A549 (cell line): ENCODE results near the gene FOXB1.

Source experiments
- BHLHE40 ChIP-seq: IDR thresholded peaks from 2 replicates; pipeline ENCODE4 v1.6.1; 2012; ENCODE audit warnings: low read depth, low read length, inconsistent platforms
- CTCF ChIP-seq: fragments of >200 bp; sonication (Bioruptor Twin); formaldehyde crosslinking; IDR thresholded peaks from 3 replicates; pipeline ENCODE4 v1.5.1; 2016
- EHMT2 ChIP-seq: fragments of 200-600 bp; sonication (generic); IDR thresholded peaks from 2 replicates; pipeline ENCODE4 v1.6.1; 2016; ENCODE audit warnings: antibody characterized with exemption, low read depth, mild to moderate bottlenecking, moderate library complexity
- EP300 ChIP-seq, 2 experiments: fragments of >200 bp; sonication (Bioruptor Twin); formaldehyde crosslinking; IDR thresholded peaks; 2 replicates in 1 of 2; 3 replicates in 1 of 2; pipeline ENCODE4 v1.6.1; 2016 to 2017
- HES2 ChIP-seq: fragments of >200 bp; sonication (Bioruptor Twin); formaldehyde crosslinking; IDR thresholded peaks from 2 replicates; pipeline ENCODE4 v1.6.1; 2016
- HEYL ChIP-seq: fragments of 250-450 bp; sonication (Bioruptor Pico); IDR thresholded peaks from 2 replicates; pipeline ENCODE4 v1.8.0; 2021; ENCODE audit warnings: mild to moderate bottlenecking, moderate library complexity
- JUN ChIP-seq, 2 experiments: fragments of >200 bp; sonication (Bioruptor Twin); formaldehyde crosslinking; IDR thresholded peaks; 2 replicates in 1 of 2; 3 replicates in 1 of 2; pipeline ENCODE4 v1.6.1; 2016 to 2017
- MAFK ChIP-seq: fragments of 450-650 bp; IDR thresholded peaks from 2 replicates; pipeline ENCODE4 v1.6.1; 2014; ENCODE audit not compliant: partially characterized antibody
- MAZ ChIP-seq: fragments of 150-350 bp; IDR thresholded peaks from 2 replicates; pipeline ENCODE4 v1.6.1; 2014; ENCODE audit warnings: antibody characterized with exemption, low read depth, low read length, borderline replicate concordance
- NR3C1 ChIP-seq: fragments of >200 bp; sonication (Bioruptor Twin); formaldehyde crosslinking; IDR thresholded peaks from 3 replicates; pipeline ENCODE4 v1.6.1; 2017
- PHF8 ChIP-seq: fragments of 200-600 bp; sonication (generic); IDR thresholded peaks from 2 replicates; pipeline ENCODE4 v1.6.1; 2016; ENCODE audit warnings: low read depth, mild to moderate bottlenecking, antibody characterized with exemption, moderate library complexity, borderline replicate concordance
- POLR2A ChIP-seq: IDR thresholded peaks from 2 replicates; pipeline ENCODE4 v1.6.1; 2012; ENCODE audit warnings: mild to moderate bottlenecking, low read length
- REST ChIP-seq: fragments of 200-600 bp; sonication (generic); IDR thresholded peaks from 2 replicates; pipeline ENCODE4 v1.6.1; 2016; ENCODE audit warnings: antibody characterized with exemption, mild to moderate bottlenecking, moderate library complexity
- USF2 ChIP-seq: fragments of 450-650 bp; IDR thresholded peaks from 2 replicates; pipeline ENCODE4 v1.6.1; 2014; ENCODE audit warnings: antibody characterized with exemption

- no peak for TF ChIP-seq PHF8
- no peak for TF ChIP-seq BHLHE40
- no peak for TF ChIP-seq CTCF
- TF ChIP-seq USF2 = no peak
- no peak for TF ChIP-seq NR3C1
- no peak for TF ChIP-seq EHMT2
- TF ChIP-seq MAZ = no peak
- TF ChIP-seq REST = no peak
- TF ChIP-seq HES2 = no peak
- TF ChIP-seq MAFK = no peak
- TF ChIP-seq POLR2A = no peak
- TF ChIP-seq EP300 (IDR thresholded peaks at IDR 0.05) = no peak
- TF ChIP-seq JUN (IDR thresholded peaks at IDR 0.05) = no peak
- no peak for TF ChIP-seq HEYL (CRISPR knock-in tag)
Observed at GRCh38 chr15:59968314-59968713, 35.8 kb upstream of the FOXB1 start.
